HCT116 (cell line): ENCODE measurements around the gene TPST1. TPM values are rescaled to one million over a fixed set of nuclear protein-coding genes. Genes with fewer than 3 reads are reported as not detected.

Source experiments
- ATAC-seq: fragments of 200-7000 bp; cut with Tn5 transposase; 2 replicates; pipeline ENCODE4 v1.9.1; 2020; ENCODE audit warnings: mild to moderate bottlenecking, moderate library complexity
- BruUV-seq: library from RNA; stranded (reverse); fragments of 400-500 nt; replicated peaks from 2 replicates; lab custom pipeline; 2021; lab: Mats Ljungman, UMichigan
- CTCF ChIA-PET: fragments of 300-600 bp; sonication (Branson Sonifier 250); formaldehyde crosslinking; loops from one replicate; lab custom pipeline; 2021; ENCODE audit warnings: antibody characterized with exemption; lab: Charles Lee
- POLR2A ChIA-PET: fragments of 300-600, 350-600 bp; sonication (Branson Sonifier 250); formaldehyde crosslinking; loops from one replicate; lab custom pipeline; 2021; ENCODE audit warnings: antibody characterized with exemption; lab: Charles Lee
- RAD21 ChIA-PET, 2 experiments: fragments of 300-600 bp; sonication (Branson Sonifier 250); formaldehyde crosslinking; loops; one replicate each; lab custom pipeline; 2023; ENCODE audit warnings: low total read pairs in 2 of 2; ENCODE audit not compliant: uncharacterized antibody in 2 of 2, unreplicated experiment in 2 of 2, low non-redundant PET in 1 of 2; lab: Charles Lee
- DNase-seq: peaks from one replicate; pipeline ENCODE4 v3.0.0-alpha.2; 2010; ENCODE audit warnings: low read depth, low spot score
- H2AFZ ChIP-seq: fragments of 200-600 bp; shearing (Covaris generic), sonication (generic); 2 replicates; pipeline ENCODE4 v1.6.1; 2017; ENCODE audit warnings: low read depth, mixed run types, mixed read lengths, antibody characterized with exemption, low read length; ENCODE audit not compliant: poor library complexity, severe bottlenecking
- H3K27ac ChIP-seq: 2 replicates; pipeline ENCODE4 v1.5.1; 2012; ENCODE audit warnings: low read depth, low read length
- H3K27me3 ChIP-seq: fragments of 200-600 bp; sonication (generic); 2 replicates; pipeline ENCODE4 v1.6.1; 2016; ENCODE audit warnings: mixed run types, low read length, mixed read lengths; ENCODE audit not compliant: insufficient read depth
- H3K36me3 ChIP-seq, 2 experiments: fragments of 200-500 bp in 1 of 2; fragments of 200-600 bp in 1 of 2; sonication (Bioruptor generic) in 1 of 2; sonication (generic) in 1 of 2; 2 replicates each; pipeline versions ENCODE4 v1.5.1 to v1.6.1; 2014 to 2016; ENCODE audit warnings: low read length in 2 of 2, inconsistent platforms in 1 of 2, mixed read lengths in 1 of 2, mixed run types in 1 of 2; ENCODE audit not compliant: insufficient read depth in 2 of 2, control insufficient read depth in 1 of 2
- H3K4me1 ChIP-seq, 2 experiments: fragments of 200-600 bp in 1 of 2; sonication (generic) in 1 of 2; 2 replicates each; pipeline versions ENCODE4 v1.5.1 to v1.6.1; 2012 to 2017; ENCODE audit warnings: low read length in 2 of 2, inconsistent platforms in 1 of 2, mild to moderate bottlenecking in 1 of 2, mixed read lengths in 1 of 2, mixed run types in 1 of 2, moderate library complexity in 1 of 2; ENCODE audit not compliant: insufficient read depth in 2 of 2, control insufficient read depth in 1 of 2
- H3K4me2 ChIP-seq: fragments of 200-600 bp; sonication (generic); 2 replicates; pipeline ENCODE4 v1.6.1; 2017; ENCODE audit warnings: mixed run types, low read length, mixed read lengths
- H3K4me3 ChIP-seq, 2 experiments: fragments of 200-600 bp in 1 of 2; sonication (generic) in 1 of 2; replicated peaks in 1 of 2; 2 replicates each; pipeline ENCODE4 v1.5.1; 2011 to 2016; ENCODE audit warnings: low read length in 2 of 2, control low read depth in 1 of 2, low read depth in 1 of 2, mild to moderate bottlenecking in 1 of 2, mixed read lengths in 1 of 2, mixed run types in 1 of 2
- H3K79me2 ChIP-seq: fragments of 200-600 bp; sonication (generic); 2 replicates; pipeline ENCODE4 v1.6.1; 2017; ENCODE audit warnings: mild to moderate bottlenecking, mixed run types, low read length, moderate library complexity, mixed read lengths; ENCODE audit not compliant: insufficient read depth
- H3K9ac ChIP-seq: fragments of 200-600 bp; sonication (generic); 2 replicates; pipeline ENCODE4 v1.6.1; 2016; ENCODE audit warnings: low read length, mixed read lengths
- H3K9me2 ChIP-seq: fragments of 200-600 bp; sonication (generic), shearing (Covaris generic); 2 replicates; pipeline ENCODE4 v1.6.1; 2017; ENCODE audit warnings: mixed run types, mild to moderate bottlenecking, moderate library complexity; ENCODE audit not compliant: insufficient read depth
- H3K9me3 ChIP-seq, 2 experiments: fragments of 200-500 bp in 1 of 2; fragments of 200-600 bp in 1 of 2; sonication (Bioruptor generic) in 1 of 2; sonication (generic) in 1 of 2; 2 replicates each; pipeline ENCODE4 v1.6.1; 2014 to 2017; ENCODE audit warnings: low read length in 2 of 2, mixed read lengths in 2 of 2, inconsistent platforms in 1 of 2, low read depth in 1 of 2, mild to moderate bottlenecking in 1 of 2, mixed run types in 1 of 2, moderate library complexity in 1 of 2; ENCODE audit not compliant: control insufficient read depth in 1 of 2, insufficient read depth in 1 of 2
- H4K20me1 ChIP-seq: fragments of 200-600 bp; sonication (generic), shearing (Covaris generic); 2 replicates; pipeline ENCODE4 v1.6.1; 2017; ENCODE audit warnings: mixed run types, mild to moderate bottlenecking, moderate library complexity; ENCODE audit not compliant: insufficient read depth
- CBX3 ChIP-seq: IDR thresholded peaks from 2 replicates; pipeline ENCODE4 v1.6.1; 2012; ENCODE audit warnings: low read depth
- CEBPB ChIP-seq: IDR thresholded peaks from 2 replicates; pipeline ENCODE4 v1.6.1; 2012; ENCODE audit warnings: low read depth
- CTCF ChIP-seq, 3 experiments: fragments of 200-600 bp in 1 of 3; sonication (generic) in 1 of 3; IDR thresholded peaks in 2 of 3; conservative IDR thresholded peaks in 1 of 3; 2 replicates each; pipeline ENCODE4 v1.5.1; 2012 to 2017; ENCODE audit warnings: low read depth in 2 of 3, low read length in 2 of 3, antibody characterized with exemption in 1 of 3, borderline replicate concordance in 1 of 3, control low read depth in 1 of 3, mild to moderate bottlenecking in 1 of 3, mixed read lengths in 1 of 3, mixed run types in 1 of 3, moderate library complexity in 1 of 3; ENCODE audit not compliant: insufficient read depth in 1 of 3
- EGR1 ChIP-seq: IDR thresholded peaks from 2 replicates; pipeline ENCODE4 v1.6.1; 2012; ENCODE audit warnings: low read depth
- EZH2 ChIP-seq: fragments of 200-600 bp; sonication (generic); IDR thresholded peaks from 2 replicates; pipeline ENCODE4 v1.6.1; 2017; ENCODE audit warnings: antibody characterized with exemption, mixed run types
- EZH2phosphoT487 ChIP-seq: fragments of 200-600 bp; IDR thresholded peaks from 2 replicates; pipeline ENCODE4 v1.6.1; 2018; ENCODE audit warnings: antibody characterized with exemption, borderline replicate concordance
- FOSL1 ChIP-seq: IDR thresholded peaks from 2 replicates; pipeline ENCODE4 v1.6.1; 2012; ENCODE audit warnings: low read depth
- JUND ChIP-seq: IDR thresholded peaks from 2 replicates; pipeline ENCODE4 v1.6.1; 2012
- MAX ChIP-seq: IDR thresholded peaks from 2 replicates; pipeline ENCODE4 v1.6.1; 2012
- POLR2A ChIP-seq: IDR thresholded peaks from 2 replicates; pipeline ENCODE4 v1.7.0; 2011; ENCODE audit warnings: borderline replicate concordance; ENCODE audit not compliant: insufficient read depth, insufficient read length; ENCODE audit errors: extremely low read depth
- POLR2AphosphoS5 ChIP-seq: IDR thresholded peaks from 2 replicates; pipeline ENCODE4 v1.6.1; 2011; ENCODE audit warnings: mild to moderate bottlenecking, low read depth, low read length, moderate library complexity
- RAD21 ChIP-seq: IDR thresholded peaks from 2 replicates; pipeline ENCODE4 v1.6.1; 2012; ENCODE audit warnings: low read depth, mild to moderate bottlenecking
- REST ChIP-seq: IDR thresholded peaks from 2 replicates; pipeline ENCODE4 v1.6.1; 2012; ENCODE audit warnings: low read depth
- SIN3A ChIP-seq: IDR thresholded peaks from 2 replicates; pipeline ENCODE4 v1.6.1; 2012; ENCODE audit warnings: low read depth
- SP1 ChIP-seq: IDR thresholded peaks from 2 replicates; pipeline ENCODE4 v1.6.1; 2012; ENCODE audit warnings: low read depth
- YY1 ChIP-seq: IDR thresholded peaks from 2 replicates; pipeline ENCODE4 v1.6.1; 2011; ENCODE audit warnings: low read length, low read depth, moderate library complexity, mild to moderate bottlenecking; ENCODE audit not compliant: insufficient replicate concordance; ENCODE audit errors: extremely low read depth
- ZFX ChIP-seq: fragments of 450-650 bp; IDR thresholded peaks from 2 replicates; pipeline ENCODE4 v1.6.1; 2017
- ZNF274 ChIP-seq: fragments of 200-500 bp; sonication (Bioruptor generic); IDR thresholded peaks from 2 replicates; pipeline ENCODE4 v1.6.1; 2014; ENCODE audit warnings: mild to moderate bottlenecking, low read depth, low read length, inconsistent platforms
- intact Hi-C: fragments of 100-400 bp; cut with micrococcal nuclease; formaldehyde crosslinking; loops from 2 replicates; pipeline ENCODE4 v1.10.0; 2022
- total RNA-seq: library from RNA; stranded (reverse); gene quantifications from one replicate; pipeline ENCODE4 v1.2.1, GENCODE V29; 2021; ENCODE audit not compliant: unreplicated experiment

The TPST1 gene
- total RNA-seq, 1 experiment from 2014 or later, result 11.4 TPM

- TF ChIP-seq EZH2 (no peak), RAD21 (no peak), EZH2phosphoT487 (no peak)
- TF ChIP-seq, all 23 proteins: peak for 0
Measured at GRCh38 chr7:66352071-66352470, 146.9 kb downstream of the TPST1 start (continued).

GRCh38 chr7:66353547-66353946 lies 148.4 kb downstream of the TPST1 start:
- DNase-seq, result no peak
- no TSS peak for BruUV-seq

More at GRCh38 chr7:66353547-66353946, 148.4 kb downstream of the TPST1 start:
- Histone ChIP-seq H4K20me1 (no peaks in the 10 kb centered on the region), H3K79me2 (no peaks in the 10 kb centered on the region), H3K36me3 (no peaks in the 10 kb centered on the region), H3K9me2 (no peaks in the 10 kb centered on the region), H3K4me1 (peaks cover 6 to 33% of the 10 kb centered on the region in 2 experiments), H3K9ac (no peak overlapping the region), H3K9me3 (no peaks in the 10 kb centered on the region), H3K4me3 (no peak overlapping the region), H3K4me2 (no peak overlapping the region), H3K27ac (no peak overlapping the region), H3K27me3 (no peaks in the 10 kb centered on the region), H2AFZ (no peak overlapping the region)
- CTCF ChIA-PET, result no interaction called here
- POLR2A ChIA-PET, result no interaction called here
- RAD21 ChIA-PET, result no interaction called here
- no peak for ATAC-seq
- intact Hi-C loops, result no loop called here
- TF ChIP-seq YY1, result no peak
- no peak for TF ChIP-seq ZFX
- TF ChIP-seq FOSL1, result no peak
- no peak for TF ChIP-seq JUND
- no peak for TF ChIP-seq SP1
- TF ChIP-seq ZNF274, result no peak
- TF ChIP-seq MAX, result no peak
- no peak for TF ChIP-seq REST
- TF ChIP-seq POLR2A, result no peak
- no peak for TF ChIP-seq CTCF (IDR thresholded peaks at IDR 0.05 in 2 of 3, conservative IDR thresholded peaks at IDR 0.05 in 1 of 3; ENCODE audit: borderline replicate concordance in 1 of 3, insufficient read depth in 1 of 3, low read depth in 2 of 3, low read length in 2 of 3)
- no peak for TF ChIP-seq CEBPB
- no peak for TF ChIP-seq RAD21
- no peak for TF ChIP-seq EGR1
- no peak for TF ChIP-seq POLR2AphosphoS5
- TF ChIP-seq CBX3, result no peak
- TF ChIP-seq SIN3A, result no peak
- no peak for TF ChIP-seq EZH2phosphoT487
